ENCODE data around the gene CXCL8. TPM values are rescaled to one million over a fixed set of nuclear protein-coding genes. Genes with fewer than 3 reads are reported as not detected.

CXCL8 gene
- 29.5 and 107 TPM in 2 replicates for total RNA-seq

DNA sequence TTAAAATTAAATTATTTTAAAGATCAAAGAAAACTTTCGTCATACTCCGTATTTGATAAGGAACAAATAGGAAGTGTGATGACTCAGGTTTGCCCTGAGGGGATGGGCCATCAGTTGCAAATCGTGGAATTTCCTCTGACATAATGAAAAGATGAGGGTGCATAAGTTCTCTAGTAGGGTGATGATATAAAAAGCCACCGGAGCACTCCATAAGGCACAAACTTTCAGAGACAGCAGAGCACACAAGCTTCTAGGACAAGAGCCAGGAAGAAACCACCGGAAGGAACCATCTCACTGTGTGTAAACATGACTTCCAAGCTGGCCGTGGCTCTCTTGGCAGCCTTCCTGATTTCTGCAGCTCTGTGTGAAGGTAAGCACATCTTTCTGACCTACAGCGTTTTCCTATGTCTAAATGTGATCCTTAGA is at the start of gene CXCL8:
Gene CXCL8 (plus strand): TSS at position 217 of the 426 bp plus-strand sequence. CDS start 90 bp downstream, at position 307.

Other genes with a start within 250 kb of the CXCL8 start
- under 0.01 TPM in 2 replicates for gene RASSF6, start 120.1 kb upstream of the CXCL8 start, total RNA-seq
- gene CXCL6, start 96.1 kb downstream of the CXCL8 start, total RNA-seq: 32.7 and 66.7 TPM in 2 replicates
- gene PF4V1, start 112.7 kb downstream of the CXCL8 start, total RNA-seq: 51.0 and 75.8 TPM in 2 replicates
- gene CXCL1, start 128.8 kb downstream of the CXCL8 start, total RNA-seq: 70.6 and 232 TPM in 2 replicates
- 0.85 and 1.4 TPM in 2 replicates for gene PF4, start 241.5 kb downstream of the CXCL8 start, total RNA-seq
- gene PPBP, start 247.6 kb downstream of the CXCL8 start, total RNA-seq: 0.09 TPM in 1 of 2 replicates, not detected in the other

All from smooth muscle cell of bladder (primary cell).